Astrocyte of the spinal cord (primary cell): ENCODE measurements around the gene ZMYM3.

Experiments
- DNase-seq: peaks from one replicate; pipeline ENCODE4 v3.0.0; 2011; ENCODE audit warnings: low read depth, low spot score
- H3K4me3 ChIP-seq: 2 replicates; pipeline ENCODE4 v1.5.1; 2011; ENCODE audit warnings: low read depth, mild to moderate bottlenecking, low read length, moderate library complexity
- in situ Hi-C: cut with HindIII; loops from 2 replicates; pipeline ENCODE4 v1.10.0; 2017; ENCODE audit warnings: low sequenced_read_pairs
- TF ChIP-seq, protein P1 (sequence below): IDR thresholded peaks from 2 replicates; pipeline ENCODE4 v1.5.1; 2012; ENCODE audit warnings: low read depth, mild to moderate bottlenecking, low read length, inconsistent platforms

ZMYM3 gene

DNA sequence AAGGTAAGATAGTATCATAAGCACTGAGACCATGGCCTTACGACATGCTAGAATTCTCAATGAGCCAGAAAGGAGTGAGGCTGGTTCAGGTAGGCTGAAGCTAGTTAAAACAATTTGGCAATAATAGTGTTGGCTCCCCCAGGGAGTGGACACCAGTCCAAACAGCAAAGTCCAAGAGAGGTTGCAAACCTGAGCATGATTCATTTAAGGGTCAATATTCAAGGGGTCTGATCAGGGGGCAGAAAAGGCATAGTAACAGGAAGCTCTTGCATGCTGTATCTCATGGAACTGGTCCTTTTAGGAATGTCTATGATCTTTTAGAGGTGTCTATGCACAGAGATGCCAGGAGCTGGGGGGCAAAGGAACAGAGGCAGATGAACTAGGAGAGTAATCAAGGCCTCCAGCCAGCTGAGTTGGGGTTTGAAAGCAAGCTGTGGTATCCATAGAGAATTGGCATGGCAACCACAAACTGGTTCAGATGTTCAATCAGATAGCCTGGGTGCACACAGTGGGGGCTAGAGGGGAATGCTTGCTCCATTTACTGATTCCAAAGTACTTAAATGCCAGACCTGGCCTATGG is 25.8 kb downstream of the ZMYM3 start:
- no peak overlapping the region for H3K4me3 ChIP-seq
- in situ Hi-C loops: no loop called here
- no peak for DNase-seq

DNA sequence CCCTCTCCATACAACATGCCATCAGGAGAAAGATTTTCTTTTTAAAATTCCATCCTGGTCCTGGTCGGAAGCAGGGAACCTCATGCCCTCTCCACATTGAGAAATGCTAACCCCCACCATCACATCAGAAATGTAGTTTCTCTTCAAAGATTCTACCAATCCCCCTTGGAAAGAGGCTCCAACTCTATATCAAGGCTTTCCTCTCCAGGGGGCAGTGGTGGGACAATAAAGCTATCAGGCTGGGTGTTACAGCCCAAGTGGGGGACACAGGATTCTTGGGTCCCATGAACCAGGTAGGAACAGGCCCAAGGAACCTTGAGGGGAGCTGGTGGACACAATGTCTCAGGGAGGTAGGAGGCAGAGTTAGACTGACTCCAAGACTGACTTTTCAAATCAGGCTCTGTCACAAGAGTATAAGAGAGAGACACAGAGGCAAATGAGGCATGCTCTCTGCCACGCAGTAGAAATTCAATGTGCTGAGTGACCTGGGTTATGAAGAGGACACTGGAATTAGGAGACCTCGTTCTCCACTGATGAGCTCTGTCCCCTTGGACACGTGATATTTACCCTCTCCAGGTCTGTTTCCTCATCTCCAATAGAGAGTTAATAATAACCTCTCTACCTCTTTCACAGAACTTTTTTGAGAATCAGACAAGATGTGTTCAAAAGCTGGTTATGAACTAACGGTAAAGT is 26.4 kb downstream of the ZMYM3 start:
- TF ChIP-seq, protein P1, sequence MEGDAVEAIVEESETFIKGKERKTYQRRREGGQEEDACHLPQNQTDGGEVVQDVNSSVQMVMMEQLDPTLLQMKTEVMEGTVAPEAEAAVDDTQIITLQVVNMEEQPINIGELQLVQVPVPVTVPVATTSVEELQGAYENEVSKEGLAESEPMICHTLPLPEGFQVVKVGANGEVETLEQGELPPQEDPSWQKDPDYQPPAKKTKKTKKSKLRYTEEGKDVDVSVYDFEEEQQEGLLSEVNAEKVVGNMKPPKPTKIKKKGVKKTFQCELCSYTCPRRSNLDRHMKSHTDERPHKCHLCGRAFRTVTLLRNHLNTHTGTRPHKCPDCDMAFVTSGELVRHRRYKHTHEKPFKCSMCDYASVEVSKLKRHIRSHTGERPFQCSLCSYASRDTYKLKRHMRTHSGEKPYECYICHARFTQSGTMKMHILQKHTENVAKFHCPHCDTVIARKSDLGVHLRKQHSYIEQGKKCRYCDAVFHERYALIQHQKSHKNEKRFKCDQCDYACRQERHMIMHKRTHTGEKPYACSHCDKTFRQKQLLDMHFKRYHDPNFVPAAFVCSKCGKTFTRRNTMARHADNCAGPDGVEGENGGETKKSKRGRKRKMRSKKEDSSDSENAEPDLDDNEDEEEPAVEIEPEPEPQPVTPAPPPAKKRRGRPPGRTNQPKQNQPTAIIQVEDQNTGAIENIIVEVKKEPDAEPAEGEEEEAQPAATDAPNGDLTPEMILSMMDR: peak; percentile 9
- no peak for DNase-seq
- in situ Hi-C loops: no loop called here
- no peak overlapping the region for H3K4me3 ChIP-seq

More for the DNA sequence above, 25.8 kb downstream of the ZMYM3 start:
- TF ChIP-seq, protein P1: no peak

DNA sequence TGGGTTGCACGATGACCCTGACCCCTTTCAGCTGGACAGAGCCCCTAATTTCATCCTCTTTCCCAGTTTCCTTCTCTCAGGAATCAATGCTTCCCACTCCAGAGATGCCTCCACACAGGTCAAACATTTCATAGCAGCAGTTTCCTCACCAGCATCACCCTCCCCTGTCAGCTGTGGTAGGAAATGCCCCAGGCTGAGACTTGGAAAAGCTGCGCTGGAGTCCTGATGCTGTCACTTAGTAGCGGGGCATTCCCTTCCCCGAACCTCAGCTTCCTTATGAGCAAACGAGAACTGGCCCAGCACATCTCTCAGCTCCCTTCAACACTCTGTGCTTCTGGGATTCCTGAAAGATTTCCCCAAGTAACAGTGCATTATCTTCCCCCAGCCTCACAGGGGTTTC is 28.3 kb downstream of the ZMYM3 start:
- TF ChIP-seq, protein P1: no peak
- in situ Hi-C loops: no loop called here
- no peak overlapping the region for H3K4me3 ChIP-seq
- no peak for DNase-seq

DNA sequence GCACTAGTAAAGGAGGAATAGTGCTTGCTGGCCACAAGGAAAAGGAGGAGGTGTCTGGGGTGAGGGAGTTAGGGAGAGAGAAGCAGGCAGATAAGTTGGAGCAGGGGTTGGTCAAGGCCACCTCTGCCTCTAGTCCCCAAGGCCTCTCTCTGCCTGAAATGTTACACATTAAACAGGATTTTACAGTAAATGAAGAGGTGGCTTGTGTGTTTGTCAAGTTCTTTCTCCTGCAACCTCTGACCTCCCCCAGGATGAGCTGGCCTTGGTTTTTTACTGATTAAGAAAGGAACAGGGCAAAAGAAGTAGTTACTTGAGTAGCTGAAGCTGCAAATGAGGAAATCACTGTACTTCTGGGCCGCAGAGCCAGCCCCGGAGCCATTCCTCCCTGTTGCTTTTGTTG is 28.9 kb downstream of the ZMYM3 start:
- no peak for DNase-seq
- in situ Hi-C loops: no loop called here
- no peak overlapping the region for H3K4me3 ChIP-seq
- TF ChIP-seq, protein P1: no peak

DNA sequence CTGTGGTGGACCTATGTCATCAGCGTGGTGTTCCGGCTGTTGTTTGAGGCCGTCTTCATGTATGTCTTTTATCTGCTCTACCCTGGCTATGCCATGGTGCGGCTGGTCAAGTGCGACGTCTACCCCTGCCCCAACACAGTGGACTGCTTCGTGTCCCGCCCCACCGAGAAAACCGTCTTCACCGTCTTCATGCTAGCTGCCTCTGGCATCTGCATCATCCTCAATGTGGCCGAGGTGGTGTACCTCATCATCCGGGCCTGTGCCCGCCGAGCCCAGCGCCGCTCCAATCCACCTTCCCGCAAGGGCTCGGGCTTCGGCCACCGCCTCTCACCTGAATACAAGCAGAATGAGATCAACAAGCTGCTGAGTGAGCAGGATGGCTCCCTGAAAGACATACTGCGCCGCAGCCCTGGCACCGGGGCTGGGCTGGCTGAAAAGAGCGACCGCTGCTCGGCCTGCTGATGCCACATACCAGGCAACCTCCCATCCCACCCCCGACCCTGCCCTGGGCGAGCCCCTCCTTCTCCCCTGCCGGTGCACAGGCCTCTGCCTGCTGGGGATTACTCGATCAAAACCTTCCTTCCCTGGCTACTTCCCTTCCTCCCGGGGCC is 29.7 kb downstream of the ZMYM3 start:
- in situ Hi-C loops: no loop called here
- DNase-seq: no peak
- TF ChIP-seq, protein P1: no peak

DNA sequence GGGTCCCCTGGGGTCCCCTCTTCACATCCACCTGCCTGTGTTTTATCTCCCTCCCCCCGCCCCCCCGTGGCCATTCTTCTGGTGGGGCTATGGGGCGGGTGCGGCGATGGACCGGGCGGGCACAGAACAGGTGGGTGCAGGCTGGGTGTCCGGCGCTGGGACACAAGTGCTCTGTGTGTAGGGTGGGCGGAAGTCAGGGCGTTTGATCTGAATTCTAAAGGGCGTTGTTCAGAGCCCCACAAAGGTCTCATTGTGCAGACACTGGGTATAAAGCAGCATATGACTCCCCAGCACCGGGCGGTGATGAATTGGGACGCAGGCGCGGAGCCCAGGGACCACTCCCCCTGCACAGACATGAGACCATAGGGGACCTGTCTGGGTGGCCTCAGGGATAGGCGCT is 31.0 kb downstream of the ZMYM3 start, which contains the start of gene GJB1:
Gene GJB1, plus strand, starts transcription at position 296 of the 400 bp plus-strand sequence. CDS start 484 bp downstream, outside the sequence.
- in situ Hi-C loops: no loop called here
- DNase-seq: no peak
- no peak within 1 kb of the TSS for H3K4me3 ChIP-seq
- TF ChIP-seq, protein P1: no peak

More for the DNA sequence above, 29.7 kb downstream of the ZMYM3 start:
- H3K4me3 ChIP-seq: no peak overlapping the region
